Stimulated activated CD8-positive, alpha-beta memory T cell treated with anti-CD3 and anti-CD28 coated beads, Interleukin-7, amount 100 ng/mL, for 1 hour (primary cell): ENCODE data around the gene TAAR2.
"Not testable (repeated sequence)": the region's sequence is repeated elsewhere in the genome, so short reads cannot be mapped to it uniquely, and the experiment has no call there.

Experiments used
- DNase-seq, 2 donors: peaks; one replicate each; pipeline ENCODE4 v3.0.0-alpha.2; 2020; ENCODE audit warnings: low read depth in 2 of 2

TAAR2 gene

GRCh38 chr6:132612449-132613108 lies 11.5 kb downstream of the TAAR2 start:
- DNase-seq, result no peak

DNA sequence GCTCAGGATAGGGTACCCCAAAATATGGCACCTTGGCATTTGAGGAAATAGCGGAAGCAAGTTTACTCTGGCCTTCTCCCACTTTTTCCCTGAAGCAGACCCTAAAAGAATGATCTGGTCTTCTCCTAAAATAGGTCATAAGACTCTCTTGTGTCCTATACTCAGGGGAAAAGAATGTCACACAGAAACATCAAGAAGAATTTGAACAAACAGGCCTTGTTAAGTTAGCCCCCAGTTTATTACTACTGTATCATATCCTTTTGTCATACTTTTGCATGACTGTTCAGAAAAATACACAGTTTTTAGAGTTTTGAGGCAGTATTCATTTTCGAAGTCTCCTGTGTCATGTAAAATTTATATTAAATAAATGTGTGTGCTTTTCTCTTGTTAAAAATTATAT lies 12.5 kb downstream of the TAAR2 start:
- no peak for DNase-seq

GRCh38 chr6:132607544-132608233 lies 16.4 kb downstream of the TAAR2 start:
- DNase-seq, result no peak

- no peak for DNase-seq
Observed at GRCh38 chr6:132604635-132605152, 19.4 kb downstream of the TAAR2 start.

DNA sequence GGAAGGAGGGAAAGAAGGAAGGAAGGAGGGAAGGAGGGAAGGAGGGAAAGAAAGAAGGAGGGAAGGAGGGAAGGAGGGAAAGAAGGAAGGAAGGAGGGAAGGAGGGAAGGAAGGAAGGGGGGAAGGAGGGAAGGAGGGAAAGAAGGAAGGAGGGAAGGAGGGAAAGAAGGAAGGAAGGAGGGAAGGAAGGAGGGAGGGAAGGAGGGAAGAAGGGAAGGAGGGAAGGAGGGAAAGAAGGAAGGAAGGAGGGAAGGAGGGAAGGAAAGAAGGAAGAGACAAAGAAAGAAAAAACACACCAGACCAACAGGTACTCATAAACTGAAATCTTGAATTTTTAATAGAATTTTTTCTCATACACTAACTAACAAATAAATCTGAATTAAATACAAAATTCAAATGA lies 23.2 kb downstream of the TAAR2 start:
- not testable (repeated sequence) for DNase-seq

DNA sequence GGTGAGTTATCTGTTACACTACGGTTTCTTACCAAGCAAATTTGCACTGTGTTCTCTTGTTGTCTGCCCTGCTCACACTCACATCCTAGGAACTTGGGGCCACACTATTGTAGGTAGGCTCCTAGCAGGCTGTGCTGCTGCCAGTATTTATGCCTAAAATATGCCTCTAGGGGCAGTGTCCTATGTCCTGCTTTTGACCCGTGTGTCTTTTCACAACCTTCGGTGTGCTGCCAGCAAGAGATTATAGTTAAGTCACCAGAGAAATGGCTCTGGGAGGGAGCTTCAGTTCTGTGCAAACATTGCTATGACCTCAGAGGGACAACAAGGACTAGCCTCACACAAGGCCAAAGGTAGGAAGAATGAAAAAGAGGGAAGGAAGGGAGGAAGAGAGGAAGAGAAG lies 25.6 kb downstream of the TAAR2 start:
- DNase-seq, result no peak

DNA sequence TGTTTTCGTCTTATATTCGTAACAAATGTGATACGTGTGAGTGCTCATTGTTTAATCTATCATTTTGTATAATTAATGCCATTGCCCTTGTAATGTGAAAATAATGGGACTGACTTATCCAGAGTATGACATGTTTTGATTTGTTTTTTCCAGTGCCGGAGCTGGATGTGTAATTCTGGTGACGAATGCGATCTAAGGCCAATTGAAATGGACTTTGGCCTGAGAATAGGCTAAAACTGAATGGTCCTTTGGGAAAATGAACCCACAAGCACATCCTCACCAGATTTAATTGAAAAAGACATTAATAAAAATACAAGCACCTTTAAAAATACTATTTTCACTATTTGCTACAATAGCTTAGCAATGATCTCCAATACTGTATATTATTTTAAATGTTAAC lies 27.9 kb downstream of the TAAR2 start:
- no peak for DNase-seq

GRCh38 chr6:132592855-132593254 lies 31.2 kb downstream of the TAAR2 start:
- no peak for DNase-seq

DNA sequence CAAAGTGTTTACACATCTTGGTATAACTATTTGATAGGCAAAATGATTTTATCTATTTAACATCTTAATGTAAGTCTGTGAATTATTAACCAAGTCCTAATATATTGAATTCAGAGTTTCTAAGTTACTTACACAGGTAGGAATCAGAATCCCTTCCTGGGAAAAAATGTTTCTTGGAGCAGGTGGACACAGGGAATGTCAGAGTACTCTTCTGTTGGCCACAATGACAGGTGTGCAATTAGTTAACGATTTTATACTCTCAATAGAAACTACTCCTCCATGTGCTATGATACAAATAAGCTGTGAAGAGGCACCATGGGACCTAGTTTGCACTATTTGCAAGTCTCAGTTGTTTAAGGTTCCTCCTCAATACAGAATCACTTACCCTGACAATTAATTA lies 33.7 kb downstream of the TAAR2 start:
- no peak for DNase-seq

GRCh38 chr6:132589454-132589853 lies 34.6 kb downstream of the TAAR2 start, which contains the start of gene TAAR5:
Gene TAAR5 (minus strand): TSS chr6:132589741. CDS start chr6:132589686, 55 bp downstream.
- DNase-seq, result no peak

GRCh38 chr6:132587424-132587823 lies 36.7 kb downstream of the TAAR2 start:
- no peak for DNase-seq

DNA sequence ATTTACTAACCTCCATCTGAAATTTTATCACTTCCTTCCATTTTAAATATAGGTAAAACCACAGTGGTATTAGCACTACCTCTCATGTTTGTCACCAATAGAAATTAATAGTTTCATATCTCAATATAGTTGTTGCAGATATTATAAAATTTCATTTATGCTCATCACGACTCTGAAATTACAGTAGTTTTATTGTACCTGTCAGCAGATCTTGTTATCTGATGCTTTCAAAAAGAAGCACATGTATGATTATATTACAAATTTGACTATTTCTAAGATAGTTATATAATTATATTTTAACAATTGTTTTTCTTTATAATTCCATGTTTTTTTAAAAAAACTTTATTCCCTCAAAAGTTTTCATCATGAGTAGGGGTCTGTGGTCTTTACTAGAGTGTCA lies 39.4 kb downstream of the TAAR2 start:
- no peak for DNase-seq

DNA sequence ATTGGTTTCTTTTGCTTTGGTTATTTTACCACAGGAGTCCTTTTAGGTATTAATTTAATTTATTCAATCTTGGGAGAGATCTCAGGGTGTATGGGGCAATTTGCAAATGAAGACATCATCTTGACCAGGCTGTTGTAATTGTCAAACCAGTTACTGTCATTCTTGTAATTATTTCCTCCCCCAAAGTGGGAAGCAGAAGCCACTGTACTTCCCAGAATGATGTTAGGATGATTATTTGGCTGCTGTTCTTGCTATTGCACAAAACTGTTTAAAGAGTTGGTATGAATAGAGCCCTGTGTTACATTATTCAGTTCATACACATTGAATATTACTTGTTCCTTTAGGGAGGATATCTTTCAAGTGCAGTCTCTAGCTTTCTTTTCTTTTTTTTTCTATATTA lies 52.3 kb downstream of the TAAR2 start:
- no peak for DNase-seq

DNA sequence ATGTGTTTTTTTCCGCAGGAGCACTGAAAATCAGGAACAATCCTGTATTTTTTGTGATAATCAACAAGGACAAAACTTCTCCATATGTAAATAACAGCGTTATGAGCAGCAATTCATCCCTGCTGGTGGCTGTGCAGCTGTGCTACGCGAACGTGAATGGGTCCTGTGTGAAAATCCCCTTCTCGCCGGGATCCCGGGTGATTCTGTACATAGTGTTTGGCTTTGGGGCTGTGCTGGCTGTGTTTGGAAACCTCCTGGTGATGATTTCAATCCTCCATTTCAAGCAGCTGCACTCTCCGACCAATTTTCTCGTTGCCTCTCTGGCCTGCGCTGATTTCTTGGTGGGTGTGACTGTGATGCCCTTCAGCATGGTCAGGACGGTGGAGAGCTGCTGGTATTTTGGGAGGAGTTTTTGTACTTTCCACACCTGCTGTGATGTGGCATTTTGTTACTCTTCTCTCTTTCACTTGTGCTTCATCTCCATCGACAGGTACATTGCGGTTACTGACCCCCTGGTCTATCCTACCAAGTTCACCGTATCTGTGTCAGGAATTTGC lies 53.8 kb downstream of the TAAR2 start, which contains the start of gene TAAR6:
TAAR6 (plus strand) TSS at position 102 of the 557 bp plus-strand sequence; CDS start at position 102, 0 bp downstream.
- no peak for DNase-seq

- no peak for DNase-seq
Observed at GRCh38 chr6:132569170-132569569, 54.9 kb downstream of the TAAR2 start.

DNA sequence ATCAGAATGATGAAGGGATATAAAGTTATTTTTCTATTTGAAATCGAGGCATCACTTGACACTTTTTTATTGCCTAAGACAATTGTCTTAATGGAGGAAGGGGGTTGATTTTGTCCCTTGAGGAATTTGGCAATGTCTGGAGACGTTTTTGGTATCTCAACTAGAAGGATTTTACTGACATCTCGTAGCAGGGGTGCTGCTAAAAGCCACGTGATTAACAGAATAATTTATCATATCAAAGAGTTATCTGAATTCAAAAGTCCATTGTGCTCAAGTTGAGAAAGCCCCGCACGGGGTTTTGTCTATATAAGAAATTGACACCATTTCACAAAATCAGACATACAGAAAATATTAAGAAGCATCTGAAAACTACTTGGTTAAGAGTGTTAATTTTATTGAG lies 55.5 kb downstream of the TAAR2 start:
- no peak for DNase-seq

- DNase-seq, result no peak
Observed at GRCh38 chr6:132567566-132567965, 56.5 kb downstream of the TAAR2 start.
